ENCODE measurements around the gene TUBE1. TPM values are rescaled to one million over a fixed set of nuclear protein-coding genes. Genes with fewer than 3 reads are reported as not detected.
A peak's percentile ranks its signal among the peaks of the same experiment; 100 is the strongest.

TUBE1 gene
- total and polyA plus RNA-seq, 2 donors (not counting 3 experiments of a cell fraction or from before 2014, with no cell fraction given): 6.7 to 15.8 TPM

DNA sequence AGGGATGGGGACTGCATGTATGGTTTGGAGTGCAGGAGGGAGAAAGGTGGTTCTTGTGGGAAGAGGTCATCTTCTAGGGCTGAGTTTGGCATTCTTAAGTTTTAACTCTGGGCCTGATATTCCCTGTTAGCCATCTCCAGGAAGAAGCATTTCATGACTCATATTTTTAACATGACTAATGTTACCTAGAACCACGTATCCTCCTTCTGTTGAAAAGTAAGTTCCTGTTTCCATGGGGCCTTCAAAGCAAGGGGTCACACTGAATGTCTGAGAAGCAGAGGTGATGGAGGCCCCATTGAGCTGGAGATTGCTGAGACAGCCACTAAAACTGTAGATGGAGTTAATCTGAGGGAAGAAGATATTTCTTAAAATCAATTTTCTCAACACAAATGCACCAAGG, 30.3 kb upstream of the TUBE1 start:
- DNase-seq (ENCODE audit: low read depth, low spot score) (peak; percentile 38), FAIRE-seq (peak; percentile 8)
- H3K27me3 ChIP-seq (ENCODE audit: control insufficient read depth in 2 of 2, insufficient read depth in 2 of 2, low read length in 2 of 2): no peaks in the 10 kb centered on the region
- H3K4me1 ChIP-seq (ENCODE audit: control insufficient read depth, extremely low read depth, insufficient read depth, low read length): peaks cover 12% of the 10 kb centered on the region
- H3K36me3 ChIP-seq (ENCODE audit: control insufficient read depth in 2 of 2, extremely low read depth in 1 of 2, insufficient read depth in 2 of 2, low read length in 2 of 2): peaks cover 57 to 69% of the 10 kb centered on the region in 2 experiments
- H3K79me2 ChIP-seq (ENCODE audit: control insufficient read depth, insufficient read depth, low read length): no peaks in the 10 kb centered on the region
- dilution Hi-C loops (cut with MboI; ENCODE audit: extremely low pct_ligation_motif_present, low sequenced_read_pairs): no loop called here
- intact Hi-C loops (cut with micrococcal nuclease): no loop called here
- H4K20me1 ChIP-seq (replicated peaks; ENCODE audit: control insufficient read depth, extremely low read depth, insufficient read depth, low read length): no peaks in the 10 kb centered on the region
- TF ChIP-seq, protein P1, sequence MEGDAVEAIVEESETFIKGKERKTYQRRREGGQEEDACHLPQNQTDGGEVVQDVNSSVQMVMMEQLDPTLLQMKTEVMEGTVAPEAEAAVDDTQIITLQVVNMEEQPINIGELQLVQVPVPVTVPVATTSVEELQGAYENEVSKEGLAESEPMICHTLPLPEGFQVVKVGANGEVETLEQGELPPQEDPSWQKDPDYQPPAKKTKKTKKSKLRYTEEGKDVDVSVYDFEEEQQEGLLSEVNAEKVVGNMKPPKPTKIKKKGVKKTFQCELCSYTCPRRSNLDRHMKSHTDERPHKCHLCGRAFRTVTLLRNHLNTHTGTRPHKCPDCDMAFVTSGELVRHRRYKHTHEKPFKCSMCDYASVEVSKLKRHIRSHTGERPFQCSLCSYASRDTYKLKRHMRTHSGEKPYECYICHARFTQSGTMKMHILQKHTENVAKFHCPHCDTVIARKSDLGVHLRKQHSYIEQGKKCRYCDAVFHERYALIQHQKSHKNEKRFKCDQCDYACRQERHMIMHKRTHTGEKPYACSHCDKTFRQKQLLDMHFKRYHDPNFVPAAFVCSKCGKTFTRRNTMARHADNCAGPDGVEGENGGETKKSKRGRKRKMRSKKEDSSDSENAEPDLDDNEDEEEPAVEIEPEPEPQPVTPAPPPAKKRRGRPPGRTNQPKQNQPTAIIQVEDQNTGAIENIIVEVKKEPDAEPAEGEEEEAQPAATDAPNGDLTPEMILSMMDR (IDR thresholded peaks at IDR 0.05; ENCODE audit: extremely low read depth in 1 of 2, insufficient read depth in 1 of 2, low read depth in 1 of 2, low read length in 2 of 2): no peak
- peak; percentile 78 for TF ChIP-seq FOS (IDR thresholded peaks at IDR 0.05; ENCODE audit: borderline replicate concordance, insufficient read depth, low read length)
- no peak for TF ChIP-seq EZH2 (IDR thresholded peaks at IDR 0.05; ENCODE audit: borderline replicate concordance, low read depth, low read length, severe bottlenecking)
- TF ChIP-seq POLR2AphosphoS5 (IDR thresholded peaks at IDR 0.05; ENCODE audit: insufficient read depth, low read depth, low read length): no peak
- TF ChIP-seq GATA2 (IDR thresholded peaks at IDR 0.05; ENCODE audit: insufficient read depth, insufficient read length, low read depth, low read length): no peak
- TF ChIP-seq POLR2A (IDR thresholded peaks at IDR 0.05; ENCODE audit: low read depth, low read length): no peak
- no peak overlapping the region for H3K9ac ChIP-seq (replicated peaks; ENCODE audit: extremely low read depth, insufficient read depth, low read length)
- ChIA-PET CTCF (interaction anchor here (0.6 kb wide), 1 partner anchor 17 kb away, joined by 3 read pairs; no protein-coding TSS in a partner anchor), POLR2A (no interaction called here)
- no TSS peak for BruUV-seq (replicated peaks)
- no peak overlapping the region for H3K4me2 ChIP-seq (ENCODE audit: insufficient read depth, low read length)
- H2AFZ ChIP-seq (ENCODE audit: low read depth, low read length): no peak overlapping the region
- no peaks in the 10 kb centered on the region for H3K9me3 ChIP-seq (replicated peaks; ENCODE audit: control insufficient read depth, insufficient read depth, low read length)
- H3K27ac ChIP-seq (ENCODE audit: insufficient read depth, low read depth, low read length): peak overlapping the region; percentile 40
- H3K9me1 ChIP-seq (replicated peaks; ENCODE audit: control insufficient read depth, extremely low read depth, insufficient read depth, low read length): no peaks in the 10 kb centered on the region
- H3K4me3 ChIP-seq (replicated peaks in 1 of 3; ENCODE audit: insufficient read depth in 1 of 3, low read depth in 1 of 3, low read length in 3 of 3): no peak overlapping the region

DNA sequence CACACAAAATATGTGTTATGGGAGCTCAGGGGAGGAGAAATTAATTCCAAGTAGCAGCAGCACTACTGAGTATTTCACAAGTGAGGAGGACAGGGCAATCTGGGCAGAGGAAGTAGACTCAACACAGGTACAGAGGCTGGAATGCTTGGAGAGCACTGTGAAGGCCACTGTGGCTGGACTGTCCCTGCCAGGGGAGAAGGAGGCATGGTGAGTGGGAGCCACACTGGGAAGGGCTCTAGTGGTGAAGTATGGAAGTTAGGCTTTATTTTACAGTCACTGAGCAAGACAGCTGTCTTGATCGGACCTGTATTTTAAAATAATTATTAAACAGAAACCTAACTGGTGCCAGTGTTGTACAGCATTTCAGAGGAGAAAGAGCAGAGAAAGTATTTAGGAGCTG, 28.9 kb upstream of the TUBE1 start:
- Histone ChIP-seq H3K9ac (replicated peaks; ENCODE audit: extremely low read depth, insufficient read depth, low read length) (no peak overlapping the region), H3K9me3 (replicated peaks; ENCODE audit: control insufficient read depth, insufficient read depth, low read length) (no peaks in the 10 kb centered on the region), H4K20me1 (replicated peaks; ENCODE audit: control insufficient read depth, extremely low read depth, insufficient read depth, low read length) (no peaks in the 10 kb centered on the region), H3K9me1 (replicated peaks; ENCODE audit: control insufficient read depth, extremely low read depth, insufficient read depth, low read length) (no peaks in the 10 kb centered on the region), H3K79me2 (ENCODE audit: control insufficient read depth, insufficient read depth, low read length) (no peaks in the 10 kb centered on the region), H3K27me3 (ENCODE audit: control insufficient read depth in 2 of 2, insufficient read depth in 2 of 2, low read length in 2 of 2) (no peaks in the 10 kb centered on the region), H3K4me3 (replicated peaks in 1 of 3; ENCODE audit: insufficient read depth in 1 of 3, low read depth in 1 of 3, low read length in 3 of 3) (no peak overlapping the region), H3K4me1 (ENCODE audit: control insufficient read depth, extremely low read depth, insufficient read depth, low read length) (peaks cover 12% of the 10 kb centered on the region), H3K27ac (ENCODE audit: insufficient read depth, low read depth, low read length) (no peak overlapping the region), H2AFZ (ENCODE audit: low read depth, low read length) (no peak overlapping the region), H3K4me2 (ENCODE audit: insufficient read depth, low read length) (no peak overlapping the region), H3K36me3 (ENCODE audit: control insufficient read depth in 2 of 2, extremely low read depth in 1 of 2, insufficient read depth in 2 of 2, low read length in 2 of 2) (peaks cover 63 to 74% of the 10 kb centered on the region in 2 experiments)
- POLR2A ChIA-PET: no interaction called here
- no TSS peak for BruUV-seq (replicated peaks)
- no peak for FAIRE-seq
- intact Hi-C loops (cut with micrococcal nuclease): no loop called here
- TF ChIP-seq, protein P1 (IDR thresholded peaks at IDR 0.05; ENCODE audit: extremely low read depth in 1 of 2, insufficient read depth in 1 of 2, low read depth in 1 of 2, low read length in 2 of 2): no peak
- TF ChIP-seq POLR2AphosphoS5 (IDR thresholded peaks at IDR 0.05; ENCODE audit: insufficient read depth, low read depth, low read length) (no peak), FOS (IDR thresholded peaks at IDR 0.05; ENCODE audit: borderline replicate concordance, insufficient read depth, low read length) (no peak), POLR2A (IDR thresholded peaks at IDR 0.05; ENCODE audit: low read depth, low read length) (no peak), JUN (IDR thresholded peaks at IDR 0.05; ENCODE audit: borderline replicate concordance, insufficient read depth, insufficient read length, low read depth) (no peak), EZH2 (IDR thresholded peaks at IDR 0.05; ENCODE audit: borderline replicate concordance, low read depth, low read length, severe bottlenecking) (no peak), MYC (IDR thresholded peaks at IDR 0.05; ENCODE audit: low read depth, low read length) (no peak), GATA2 (IDR thresholded peaks at IDR 0.05; ENCODE audit: insufficient read depth, insufficient read length, low read depth, low read length) (no peak)
- TF ChIP-seq, protein P2, sequence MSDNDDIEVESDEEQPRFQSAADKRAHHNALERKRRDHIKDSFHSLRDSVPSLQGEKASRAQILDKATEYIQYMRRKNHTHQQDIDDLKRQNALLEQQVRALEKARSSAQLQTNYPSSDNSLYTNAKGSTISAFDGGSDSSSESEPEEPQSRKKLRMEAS (IDR thresholded peaks at IDR 0.05; ENCODE audit: insufficient read depth, insufficient read length): no peak
- dilution Hi-C loops (cut with MboI; ENCODE audit: extremely low pct_ligation_motif_present, low sequenced_read_pairs): no loop called here
- CTCF ChIA-PET: no interaction called here
- DNase-seq (ENCODE audit: low read depth, low spot score): no peak

Measured in endothelial cell of umbilical vein (primary cell).